HUES64 (cell line): ENCODE measurements around the gene KRT15.
A peak's percentile ranks its signal among the peaks of the same experiment; 100 is the strongest.

Experiments used
- H3K27ac ChIP-seq: 2 replicates; pipeline ENCODE4 v1.7.0; 2013; ENCODE audit warnings: low read depth, low read length, inconsistent platforms
- H3K27me3 ChIP-seq: 2 replicates; pipeline ENCODE4 v1.6.1; 2013; ENCODE audit warnings: mild to moderate bottlenecking, low read length; ENCODE audit not compliant: insufficient read depth
- H3K36me3 ChIP-seq: 2 replicates; pipeline ENCODE4 v1.6.1; 2013; ENCODE audit warnings: mild to moderate bottlenecking, low read length; ENCODE audit not compliant: insufficient read depth
- H3K4me1 ChIP-seq: 2 replicates; pipeline ENCODE4 v1.6.1; 2013; ENCODE audit warnings: mild to moderate bottlenecking, low read length, moderate library complexity; ENCODE audit not compliant: insufficient read depth
- H3K4me3 ChIP-seq: 2 replicates; pipeline ENCODE4 v1.5.1; 2013; ENCODE audit warnings: mild to moderate bottlenecking, low read length, moderate library complexity
- H3K9ac ChIP-seq: 2 replicates; pipeline ENCODE4 v1.6.1; 2013; ENCODE audit warnings: mild to moderate bottlenecking, low read depth, low read length
- H3K9me3 ChIP-seq: 2 replicates; pipeline ENCODE4 v1.6.1; 2013; ENCODE audit warnings: low read depth, low read length; ENCODE audit not compliant: insufficient read depth
- WGBS: fragments of 150-250, 120-280 bp; methylation state at CpG from one replicate; pipeline ENCODE4 v1.1.7; 2013; ENCODE audit warnings: missing lambda C conversion rate; 5-methylcytosine and 5-hydroxymethylcytosine counted together

Gene KRT15

GRCh38 chr17:41553176-41553575 is 34.5 kb upstream of the KRT15 start:
- H3K27me3 ChIP-seq: no peaks in the 10 kb centered on the region; the same call in 1 of the 2 replicates
- H3K9me3 ChIP-seq: no peaks in the 10 kb centered on the region
- H3K36me3 ChIP-seq: no peaks in the 10 kb centered on the region
- no peak overlapping the region for H3K27ac ChIP-seq
- H3K4me3 ChIP-seq: no peak overlapping the region
- peaks cover 8% of the 10 kb centered on the region; the same call in 1 of the 2 replicates for H3K4me1 ChIP-seq
- no peak overlapping the region for H3K9ac ChIP-seq
- WGBS: 85% methylated on average over 4 of the region's 4 CpGs

DNA sequence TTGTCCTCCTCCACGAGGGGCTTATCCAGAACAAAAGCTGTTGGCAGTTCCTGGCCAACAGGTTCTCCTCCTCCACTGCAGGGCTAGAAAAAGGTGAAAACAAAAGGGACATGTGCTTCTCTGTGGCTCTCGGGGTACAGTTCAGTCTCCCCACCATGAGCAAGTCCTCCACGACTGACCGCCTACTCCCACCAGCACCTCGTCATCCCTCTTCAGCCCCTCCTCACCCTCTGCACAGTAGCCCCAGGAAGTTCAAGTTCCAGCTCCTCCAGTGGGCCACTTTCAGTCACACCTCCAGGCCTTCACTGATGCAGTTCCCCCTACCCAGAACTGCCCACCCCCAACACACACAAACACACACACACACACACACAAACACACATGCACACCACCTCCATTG is 33.8 kb upstream of the KRT15 start:
- Histone ChIP-seq H3K4me1 (peaks cover 8% of the 10 kb centered on the region; the same call in 1 of the 2 replicates), H3K9ac (no peak overlapping the region), H3K27ac (no peak overlapping the region), H3K36me3 (no peaks in the 10 kb centered on the region), H3K27me3 (no peaks in the 10 kb centered on the region; the same call in 1 of the 2 replicates), H3K9me3 (no peaks in the 10 kb centered on the region), H3K4me3 (no peak overlapping the region)
- 92% methylated on average over 5 of the region's 5 CpGs for WGBS

DNA sequence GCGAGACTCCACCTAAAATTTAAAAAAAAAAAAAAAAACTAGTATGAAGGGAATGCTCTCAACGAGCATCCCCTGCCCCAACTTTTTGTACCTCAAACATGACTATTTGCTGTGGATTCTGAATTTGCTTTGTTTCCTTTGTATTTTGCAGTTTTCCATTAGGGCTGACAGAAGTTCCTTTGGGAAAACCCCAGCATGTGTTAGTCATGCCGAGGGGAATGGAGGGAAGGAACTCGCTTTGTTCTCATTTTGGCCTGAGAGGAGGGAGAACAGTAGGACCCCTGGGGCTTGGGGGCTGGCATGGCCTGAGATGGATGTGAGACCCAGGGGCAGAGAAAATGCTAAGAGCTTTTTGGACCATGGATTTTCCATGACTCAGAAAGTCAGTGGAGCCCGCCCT is 32.7 kb upstream of the KRT15 start:
- Histone ChIP-seq H3K27ac (no peak overlapping the region), H3K9me3 (no peaks in the 10 kb centered on the region), H3K9ac (no peak overlapping the region), H3K36me3 (no peaks in the 10 kb centered on the region), H3K4me3 (no peak overlapping the region), H3K27me3 (no peaks in the 10 kb centered on the region; the same call in 1 of the 2 replicates), H3K4me1 (peaks cover 8% of the 10 kb centered on the region; the same call in 1 of the 2 replicates)
- WGBS: 77% methylated on average over 3 of the region's 5 CpGs

DNA sequence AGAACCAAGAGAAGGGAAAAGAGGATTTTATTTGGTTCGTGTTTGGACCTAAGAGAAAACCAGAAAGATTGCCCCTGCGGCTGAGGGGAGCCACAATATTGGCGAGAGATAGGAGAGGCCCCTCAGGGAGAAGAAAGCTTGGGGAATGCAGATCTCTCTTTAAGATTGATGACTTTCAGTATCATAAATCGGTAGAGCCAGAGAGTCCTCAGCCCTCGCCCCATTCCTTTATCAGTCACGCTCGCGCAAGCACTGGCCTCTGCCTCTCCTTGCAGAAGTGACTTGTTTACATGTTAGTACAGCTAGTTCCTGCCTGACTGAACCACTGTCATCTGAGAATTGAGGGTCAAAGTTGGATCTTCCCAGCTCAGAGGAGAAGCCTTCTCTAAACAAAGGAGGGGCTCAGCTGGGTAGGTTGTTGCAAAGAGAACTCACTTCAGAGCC is 30.9 kb upstream of the KRT15 start:
- H3K4me1 ChIP-seq: peaks cover 12% of the 10 kb centered on the region; the same call in 1 of the 2 replicates
- no peak overlapping the region for H3K9ac ChIP-seq
- 83% methylated on average over 8 of the region's 8 CpGs for WGBS
- H3K36me3 ChIP-seq: no peaks in the 10 kb centered on the region
- H3K27me3 ChIP-seq: no peaks in the 10 kb centered on the region; the same call in 1 of the 2 replicates
- H3K27ac ChIP-seq: no peak overlapping the region
- no peak overlapping the region for H3K4me3 ChIP-seq
- H3K9me3 ChIP-seq: no peaks in the 10 kb centered on the region

GRCh38 chr17:41548844-41549595 is 30.3 kb upstream of the KRT15 start:
- Histone ChIP-seq H3K27me3 (no peaks in the 10 kb centered on the region; the same call in 1 of the 2 replicates), H3K4me1 (peaks cover 13% of the 10 kb centered on the region; the same call in 1 of the 2 replicates), H3K27ac (peak overlapping the region; percentile 73), H3K4me3 (peak overlapping the region; percentile 32), H3K9ac (peak overlapping the region; percentile 68), H3K36me3 (no peaks in the 10 kb centered on the region), H3K9me3 (no peaks in the 10 kb centered on the region)
- 2% methylated on average over 25 of the region's 25 CpGs for WGBS

GRCh38 chr17:41547921-41548843 is 29.5 kb upstream of the KRT15 start:
- Histone ChIP-seq H3K27ac (no peak overlapping the region; the same call in 1 of the 2 replicates), H3K9me3 (no peaks in the 10 kb centered on the region), H3K36me3 (no peaks in the 10 kb centered on the region), H3K4me3 (peak overlapping the region; percentile 32), H3K9ac (peak overlapping the region; percentile 68), H3K4me1 (peaks cover 13% of the 10 kb centered on the region; the same call in 1 of the 2 replicates), H3K27me3 (no peaks in the 10 kb centered on the region; the same call in 1 of the 2 replicates)
- 69% methylated on average over 23 of the region's 23 CpGs for WGBS

DNA sequence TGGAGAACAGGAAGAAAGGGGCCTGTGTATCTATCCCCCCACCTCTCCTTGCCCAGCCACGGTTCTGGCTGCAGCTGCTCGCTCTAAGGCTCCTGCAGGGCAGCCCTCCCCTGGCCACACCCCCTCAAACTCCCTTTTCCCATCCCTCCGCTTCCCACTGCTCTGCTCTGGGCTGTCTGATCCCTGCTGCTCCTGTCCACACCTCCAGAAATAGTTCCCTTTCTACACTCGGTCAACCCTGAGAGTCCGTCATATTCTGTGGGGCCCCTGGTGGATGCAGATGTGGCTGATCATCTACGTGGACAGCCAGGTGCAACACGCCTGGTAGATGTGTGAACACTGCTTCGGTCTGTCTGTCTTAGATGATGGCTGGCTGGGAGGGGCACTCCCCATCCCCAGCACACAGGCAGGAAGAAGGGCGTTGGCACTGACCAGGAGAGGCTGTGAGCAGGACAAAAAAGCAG is 28.7 kb upstream of the KRT15 start:
- H3K4me3 ChIP-seq: no peak overlapping the region
- no peak overlapping the region for H3K9ac ChIP-seq
- 60% methylated on average over 9 of the region's 9 CpGs for WGBS

GRCh38 chr17:41546819-41547218 is 28.1 kb upstream of the KRT15 start:
- H3K4me3 ChIP-seq: no peak overlapping the region
- H3K9ac ChIP-seq: no peak overlapping the region
- 96% methylated on average over 3 of the region's 3 CpGs for WGBS
- peaks cover 13% of the 10 kb centered on the region; the same call in 1 of the 2 replicates for H3K4me1 ChIP-seq
- H3K36me3 ChIP-seq: no peaks in the 10 kb centered on the region
- H3K27ac ChIP-seq: no peak overlapping the region
- no peaks in the 10 kb centered on the region for H3K9me3 ChIP-seq
- no peaks in the 10 kb centered on the region; the same call in 1 of the 2 replicates for H3K27me3 ChIP-seq

More for the DNA sequence above, 28.7 kb upstream of the KRT15 start:
- Histone ChIP-seq H3K4me1 (peaks cover 13% of the 10 kb centered on the region; the same call in 1 of the 2 replicates), H3K36me3 (no peaks in the 10 kb centered on the region), H3K27me3 (no peaks in the 10 kb centered on the region; the same call in 1 of the 2 replicates), H3K27ac (no peak overlapping the region), H3K9me3 (no peaks in the 10 kb centered on the region)

DNA sequence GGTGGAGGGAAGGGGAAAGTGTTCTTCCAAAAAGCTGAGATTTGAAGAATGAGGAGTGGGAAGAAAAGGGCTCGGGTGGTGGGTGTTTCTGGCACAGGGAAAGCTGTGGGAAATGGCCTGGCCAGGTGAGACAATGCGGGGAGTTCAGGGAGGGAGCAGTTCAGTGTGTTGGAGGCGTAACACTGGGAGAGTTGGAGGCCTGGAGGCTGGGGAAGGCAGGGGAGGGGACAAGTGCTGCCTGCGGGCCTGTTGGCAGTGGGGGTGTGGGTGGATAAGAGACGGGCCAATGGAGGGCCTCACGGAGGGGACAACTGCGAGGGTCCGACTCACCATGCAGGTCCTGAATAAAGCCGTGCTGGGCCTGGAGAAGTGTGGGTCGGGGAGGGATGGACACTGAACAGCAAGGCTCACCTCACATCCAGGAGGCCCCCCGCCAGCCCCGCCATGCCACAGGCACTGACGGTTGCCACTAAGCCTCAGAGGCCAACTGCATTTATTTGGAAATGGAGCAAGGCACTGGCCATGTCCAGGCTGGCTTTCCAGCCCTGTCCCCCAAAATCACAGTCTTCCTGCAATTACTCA is 27.2 kb upstream of the KRT15 start:
- WGBS: 81% methylated on average over 13 of the region's 13 CpGs
- H3K9me3 ChIP-seq: no peaks in the 10 kb centered on the region
- H3K27me3 ChIP-seq: no peaks in the 10 kb centered on the region; the same call in 1 of the 2 replicates
- H3K4me1 ChIP-seq: peaks cover 13% of the 10 kb centered on the region; the same call in 1 of the 2 replicates
- H3K27ac ChIP-seq: no peak overlapping the region
- H3K4me3 ChIP-seq: no peak overlapping the region
- no peaks in the 10 kb centered on the region for H3K36me3 ChIP-seq
- H3K9ac ChIP-seq: no peak overlapping the region

DNA sequence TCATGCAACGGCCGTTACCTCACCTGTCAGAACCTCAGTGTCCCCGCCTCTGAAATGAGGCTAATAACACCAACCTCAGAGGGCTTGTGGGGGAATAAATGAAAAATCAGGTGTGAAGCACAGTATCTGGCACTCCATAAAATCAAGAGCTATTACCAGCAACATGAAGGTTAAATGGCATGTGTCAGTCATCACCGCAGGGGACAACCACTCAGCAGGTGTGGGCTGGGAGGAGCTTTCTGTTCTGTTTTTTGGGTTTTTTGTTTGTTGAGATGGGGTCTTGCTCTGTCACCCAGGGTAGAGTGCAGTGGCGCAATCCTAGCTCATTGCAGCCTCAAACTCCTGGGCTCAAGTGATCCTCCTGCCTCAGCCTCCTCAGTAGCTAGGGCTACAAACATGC is 26.2 kb upstream of the KRT15 start:
- peaks cover 13% of the 10 kb centered on the region; the same call in 1 of the 2 replicates for H3K4me1 ChIP-seq

More for the DNA sequence above, 26.2 kb upstream of the KRT15 start:
- Histone ChIP-seq H3K9me3 (no peaks in the 10 kb centered on the region), H3K4me3 (no peak overlapping the region), H3K27me3 (no peaks in the 10 kb centered on the region; the same call in 1 of the 2 replicates), H3K9ac (no peak overlapping the region), H3K27ac (no peak overlapping the region; the same call in 1 of the 2 replicates), H3K36me3 (no peaks in the 10 kb centered on the region)
- 79% methylated on average over 5 of the region's 5 CpGs for WGBS
